ENCODE results near the gene EHHADH. TPM values are rescaled to one million over a fixed set of nuclear protein-coding genes. Genes with fewer than 3 reads are reported as not detected.

Gene EHHADH
- total RNA-seq, 1 donor from 2014 or later, result 1.3 TPM

DNA sequence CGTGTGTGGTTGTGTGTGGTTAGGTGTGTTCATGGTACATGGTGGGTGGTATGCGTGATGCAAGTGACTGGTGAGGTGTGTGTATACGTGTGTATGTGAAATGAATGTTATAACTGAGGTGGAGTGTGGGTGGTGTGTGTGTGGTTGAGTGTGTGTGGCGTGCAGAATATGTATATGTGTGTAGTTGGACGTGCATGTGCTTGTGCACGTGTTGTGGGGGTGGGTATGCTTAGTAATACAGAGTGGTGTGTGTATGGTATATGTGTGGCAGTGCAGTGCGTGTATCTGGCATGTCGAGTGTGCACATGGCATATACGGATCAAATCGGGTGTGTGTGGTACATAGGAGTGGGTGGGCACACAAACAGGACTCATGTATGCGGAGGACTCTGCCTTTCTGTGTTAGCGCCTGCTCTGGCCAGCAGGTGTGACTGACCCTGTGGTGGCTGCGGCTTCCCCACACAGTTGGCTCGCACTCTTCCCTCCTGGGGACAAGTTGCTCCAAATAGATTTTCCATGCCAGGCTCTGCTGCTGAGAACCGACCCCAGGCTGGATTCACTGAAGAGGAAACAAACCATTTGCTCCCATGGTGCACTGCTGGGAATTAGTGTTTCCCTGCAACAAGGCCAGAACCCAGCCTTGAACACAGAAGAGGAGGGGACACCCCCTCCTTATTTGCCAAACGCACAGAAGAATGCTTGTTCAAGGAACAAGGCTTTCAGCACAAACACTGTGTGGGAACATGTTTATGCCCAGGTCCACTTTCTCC is 99.8 kb downstream of the EHHADH start:
- Histone ChIP-seq H3K4me3 (ENCODE audit: low read depth, low read length) (no peak overlapping the region), H3K36me3 (ENCODE audit: control insufficient read depth, insufficient read depth, low read length) (no peaks in the 10 kb centered on the region), H3K27me3 (ENCODE audit: control insufficient read depth, insufficient read depth, low read length) (peaks cover 43% of the 10 kb centered on the region)
- no peak for DNase-seq (ENCODE audit: low read depth)
- FAIRE-seq, result peak; percentile 64
- TF ChIP-seq, protein P1, sequence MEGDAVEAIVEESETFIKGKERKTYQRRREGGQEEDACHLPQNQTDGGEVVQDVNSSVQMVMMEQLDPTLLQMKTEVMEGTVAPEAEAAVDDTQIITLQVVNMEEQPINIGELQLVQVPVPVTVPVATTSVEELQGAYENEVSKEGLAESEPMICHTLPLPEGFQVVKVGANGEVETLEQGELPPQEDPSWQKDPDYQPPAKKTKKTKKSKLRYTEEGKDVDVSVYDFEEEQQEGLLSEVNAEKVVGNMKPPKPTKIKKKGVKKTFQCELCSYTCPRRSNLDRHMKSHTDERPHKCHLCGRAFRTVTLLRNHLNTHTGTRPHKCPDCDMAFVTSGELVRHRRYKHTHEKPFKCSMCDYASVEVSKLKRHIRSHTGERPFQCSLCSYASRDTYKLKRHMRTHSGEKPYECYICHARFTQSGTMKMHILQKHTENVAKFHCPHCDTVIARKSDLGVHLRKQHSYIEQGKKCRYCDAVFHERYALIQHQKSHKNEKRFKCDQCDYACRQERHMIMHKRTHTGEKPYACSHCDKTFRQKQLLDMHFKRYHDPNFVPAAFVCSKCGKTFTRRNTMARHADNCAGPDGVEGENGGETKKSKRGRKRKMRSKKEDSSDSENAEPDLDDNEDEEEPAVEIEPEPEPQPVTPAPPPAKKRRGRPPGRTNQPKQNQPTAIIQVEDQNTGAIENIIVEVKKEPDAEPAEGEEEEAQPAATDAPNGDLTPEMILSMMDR (IDR thresholded peaks at IDR 0.05; ENCODE audit: insufficient read depth, low read length, severe bottlenecking), result no peak

DNA sequence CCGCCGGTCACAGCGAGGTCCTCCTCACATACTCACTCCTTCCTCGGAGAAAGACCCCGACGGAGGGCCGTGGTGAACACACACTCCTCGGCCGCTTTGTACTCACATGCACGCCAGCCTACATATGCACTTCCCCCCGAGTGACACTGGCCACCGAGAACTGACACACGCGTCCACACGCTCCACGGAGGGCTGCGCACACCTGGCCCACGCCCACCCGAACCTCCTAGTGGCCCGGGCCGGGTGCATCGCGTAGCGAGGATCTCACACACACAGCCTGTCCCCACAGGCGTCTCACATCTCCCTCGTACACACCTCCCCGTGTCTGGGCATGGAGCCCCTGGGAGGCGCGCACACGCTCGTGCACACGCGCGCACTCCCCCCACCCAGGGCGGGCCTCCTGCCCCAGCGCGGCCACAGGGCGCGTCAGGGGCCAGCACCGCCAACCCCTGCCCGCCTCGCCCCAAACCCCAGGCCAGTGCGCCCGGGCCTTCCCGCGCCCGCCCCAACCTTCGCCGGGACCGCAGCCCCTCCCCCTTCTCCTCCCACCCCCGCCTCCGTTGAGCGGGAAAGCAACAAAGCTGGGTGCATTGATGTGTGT is 100.6 kb downstream of the EHHADH start:
- FAIRE-seq, result no peak
- TF ChIP-seq, protein P1 (IDR thresholded peaks at IDR 0.05; ENCODE audit: insufficient read depth, low read length, severe bottlenecking), result no peak

DNA sequence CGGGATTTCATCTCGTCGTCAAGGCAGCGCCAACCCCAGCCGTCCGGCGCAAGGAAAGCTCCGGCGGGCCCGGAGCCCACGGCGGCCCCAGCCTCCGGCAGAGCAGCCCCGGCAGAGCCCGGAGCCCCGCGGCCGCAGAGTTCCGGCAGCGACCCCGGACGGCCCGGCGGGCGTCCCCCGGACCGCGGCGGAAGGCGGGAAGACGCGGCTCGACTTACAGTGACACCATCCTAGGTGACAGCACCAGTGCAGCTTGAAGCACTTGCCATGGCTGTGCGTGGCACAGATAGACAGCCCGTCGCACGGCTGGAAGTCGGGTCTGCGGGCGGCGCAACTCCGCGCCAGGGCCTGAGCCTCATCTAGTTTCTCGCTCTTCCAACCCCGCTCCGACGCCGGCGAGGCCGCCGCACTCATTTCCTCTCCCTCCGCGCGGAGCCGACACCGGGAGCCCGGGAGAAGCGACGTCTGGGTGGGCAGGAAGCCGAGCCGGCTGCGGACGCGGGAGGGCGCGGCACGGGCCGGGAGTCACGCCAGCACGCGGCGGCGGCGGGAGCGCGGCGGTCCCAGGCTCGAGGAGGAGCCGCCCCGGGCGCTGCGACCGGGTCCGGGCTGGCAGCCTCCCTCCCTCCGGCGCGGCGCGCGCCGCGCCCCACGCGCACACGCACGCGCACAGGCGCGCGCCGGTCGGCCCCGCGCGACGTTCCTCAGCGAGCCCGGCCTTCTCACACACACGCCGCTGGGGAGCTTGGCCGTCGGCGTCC is 101.3 kb downstream of the EHHADH start, which contains the start of gene C3orf70:
TSS of gene C3orf70 (minus strand) at position 651 of the 761 bp plus-strand sequence. CDS start at position 414, 237 bp downstream.
- TF ChIP-seq, protein P1 (IDR thresholded peaks at IDR 0.05; ENCODE audit: insufficient read depth, low read length, severe bottlenecking), result no peak
- DNase-seq (ENCODE audit: low read depth) (peak; percentile 7), FAIRE-seq (no peak)
- Histone ChIP-seq H3K27me3 (ENCODE audit: control insufficient read depth, insufficient read depth, low read length) (peaks cover 42% of the 10 kb centered on the region), H3K4me3 (ENCODE audit: low read depth, low read length) (peak within 1 kb of the TSS; percentile 35), H3K36me3 (ENCODE audit: control insufficient read depth, insufficient read depth, low read length) (no peaks in the 10 kb centered on the region)

More for the DNA sequence above, 100.6 kb downstream of the EHHADH start:
- no peak for DNase-seq (ENCODE audit: low read depth)
- Histone ChIP-seq H3K36me3 (ENCODE audit: control insufficient read depth, insufficient read depth, low read length) (no peaks in the 10 kb centered on the region), H3K4me3 (ENCODE audit: low read depth, low read length) (peak overlapping the region; percentile 31), H3K27me3 (ENCODE audit: control insufficient read depth, insufficient read depth, low read length) (peaks cover 44% of the 10 kb centered on the region)

DNA sequence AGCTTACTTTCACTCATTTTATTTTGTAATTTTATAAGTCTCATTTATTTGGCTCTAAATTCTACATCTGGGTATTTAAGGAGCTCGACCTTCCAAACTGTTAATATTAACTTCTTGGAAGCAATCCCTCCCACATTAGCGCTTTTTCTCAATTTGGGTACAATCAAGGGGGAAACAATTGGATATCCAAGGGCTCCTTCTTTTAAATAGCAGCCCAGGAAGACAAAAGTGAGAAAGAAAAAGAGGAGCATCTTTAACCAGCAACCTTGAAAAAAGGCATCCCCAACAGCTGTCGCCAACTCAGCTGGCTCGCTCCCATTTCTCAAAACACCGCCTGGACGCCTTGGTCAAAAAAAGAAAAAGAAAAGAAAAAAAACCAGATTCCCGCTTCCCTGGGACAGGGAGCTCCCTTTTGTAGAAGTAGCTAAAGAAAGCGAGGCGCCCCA is 101.9 kb downstream of the EHHADH start:
- DNase-seq (ENCODE audit: low read depth) (no peak), FAIRE-seq (no peak)
- Histone ChIP-seq H3K4me3 (ENCODE audit: low read depth, low read length) (no peak overlapping the region), H3K36me3 (ENCODE audit: control insufficient read depth, insufficient read depth, low read length) (no peaks in the 10 kb centered on the region), H3K27me3 (ENCODE audit: control insufficient read depth, insufficient read depth, low read length) (peaks cover 41% of the 10 kb centered on the region)
- TF ChIP-seq, protein P1 (IDR thresholded peaks at IDR 0.05; ENCODE audit: insufficient read depth, low read length, severe bottlenecking), result no peak

DNA sequence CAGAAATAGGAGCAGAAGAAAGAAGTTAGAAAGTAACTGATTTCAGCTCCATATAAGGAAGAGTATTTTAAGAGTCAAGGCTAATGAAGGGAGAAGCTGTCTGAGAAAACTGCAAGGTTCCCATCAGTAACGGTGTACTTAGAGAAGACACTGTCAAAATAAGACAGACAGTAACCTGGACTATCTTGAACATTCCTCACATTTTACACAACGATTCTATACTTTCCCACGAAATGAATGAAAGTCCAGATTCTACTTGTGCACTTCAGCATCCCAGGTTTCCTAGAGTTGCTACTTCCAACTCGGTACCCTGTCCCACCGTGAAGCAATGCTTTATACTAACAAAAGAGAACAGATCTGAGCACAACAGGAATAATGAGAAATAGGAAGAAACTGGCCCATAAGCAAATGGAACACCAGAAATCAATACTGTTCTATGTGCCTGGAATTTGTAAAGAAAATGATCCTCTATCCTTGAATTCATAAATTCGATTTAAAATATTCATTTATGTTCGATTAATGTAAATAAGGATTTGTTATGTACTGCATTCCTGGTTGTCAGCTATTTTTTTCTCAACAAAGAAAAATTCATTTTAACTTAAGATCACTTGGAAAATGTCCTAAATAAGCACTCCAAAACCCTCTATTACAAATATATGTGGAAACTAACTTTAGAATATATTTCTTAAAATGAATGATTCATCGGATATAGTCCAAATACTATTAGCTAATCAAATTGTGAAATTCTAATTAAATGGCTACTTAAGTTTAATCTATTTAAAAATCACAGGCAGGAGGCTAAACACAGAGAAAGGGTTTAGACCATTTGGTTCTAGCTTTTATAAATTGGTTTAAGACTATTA is 102.5 kb downstream of the EHHADH start:
- Histone ChIP-seq H3K4me3 (ENCODE audit: low read depth, low read length) (no peak overlapping the region), H3K27me3 (ENCODE audit: control insufficient read depth, insufficient read depth, low read length) (peaks cover 40% of the 10 kb centered on the region), H3K36me3 (ENCODE audit: control insufficient read depth, insufficient read depth, low read length) (no peaks in the 10 kb centered on the region)
- DNase-seq (ENCODE audit: low read depth) (peak; percentile 13), FAIRE-seq (no peak)
- TF ChIP-seq, protein P1 (IDR thresholded peaks at IDR 0.05; ENCODE audit: insufficient read depth, low read length, severe bottlenecking), result no peak

All from bronchial epithelial cell (primary cell).